Neural progenitor cell (in vitro differentiated cells): Measurements from ENCODE around the gene AGPAT1. TPM values are rescaled to one million over a fixed set of nuclear protein-coding genes. Genes with fewer than 3 reads are reported as not detected.
"Not testable (repeated sequence)": the region's sequence is repeated elsewhere in the genome, so short reads cannot be mapped to it uniquely, and the experiment has no call there.

ENCODE experiments used
- DNase-seq: peaks from one replicate; pipeline ENCODE4 v3.0.0-alpha.2; 2016; ENCODE audit warnings: low spot score
- H2AFZ ChIP-seq: fragments of 200-600 bp; sonication (generic); replicated peaks from 2 replicates; pipeline ENCODE4 v1.6.1; 2016; ENCODE audit warnings: antibody characterized with exemption
- H3F3A ChIP-seq: fragments of 200-600 bp; sonication (generic); 2 replicates; pipeline ENCODE4 v1.6.1; 2016; ENCODE audit warnings: antibody characterized with exemption, low read depth
- H3K27ac ChIP-seq: fragments of 200-600 bp; sonication (generic); 2 replicates; pipeline ENCODE4 v1.5.1; 2016; ENCODE audit warnings: mild to moderate bottlenecking
- H3K27me3 ChIP-seq: fragments of 200-600 bp; sonication (generic); 2 replicates; pipeline ENCODE4 v1.6.1; 2016; ENCODE audit warnings: mild to moderate bottlenecking, moderate library complexity
- H3K36me3 ChIP-seq: fragments of 200-600 bp; sonication (generic); 2 replicates; pipeline ENCODE4 v1.5.1; 2016
- H3K4me1 ChIP-seq: fragments of 200-600 bp; sonication (generic); 2 replicates; pipeline ENCODE4 v1.6.1; 2016; ENCODE audit warnings: mixed run types
- H3K4me2 ChIP-seq: fragments of 200-600 bp; sonication (generic); 2 replicates; pipeline ENCODE4 v1.6.1; 2016
- H3K4me3 ChIP-seq: fragments of 200-600 bp; sonication (generic); 2 replicates; pipeline ENCODE4 v1.5.1; 2016
- H3K79me2 ChIP-seq: fragments of 200-600 bp; sonication (generic); 2 replicates; pipeline ENCODE4 v1.6.1; 2016; ENCODE audit warnings: low read depth
- H3K9ac ChIP-seq: fragments of 200-600 bp; sonication (generic); 2 replicates; pipeline ENCODE4 v1.6.1; 2016
- H3K9me3 ChIP-seq: fragments of 200-600 bp; sonication (generic); 2 replicates; pipeline ENCODE4 v1.5.1; 2016; ENCODE audit warnings: low read depth
- H4K20me1 ChIP-seq: fragments of 200-600 bp; sonication (generic); 2 replicates; pipeline ENCODE4 v1.6.1; 2016; ENCODE audit warnings: low read depth
- H3K27ac Mint-ChIP-seq: 3 replicates; pipeline ENCODE4 v1.8.0; 2021; ENCODE audit warnings: mixed read lengths
- H3K27me3 Mint-ChIP-seq: 2 replicates; pipeline ENCODE4 v1.8.0; 2022; ENCODE audit warnings: low read depth, mild to moderate bottlenecking, inconsistent platforms, moderate library complexity, mixed read lengths; ENCODE audit not compliant: insufficient read depth
- H3K36me3 Mint-ChIP-seq: 3 replicates; pipeline ENCODE4 v1.8.0; 2021; ENCODE audit warnings: mixed read lengths
- H3K4me1 Mint-ChIP-seq: 3 replicates; pipeline ENCODE4 v1.8.0; 2021; ENCODE audit warnings: mixed read lengths
- H3K4me3 Mint-ChIP-seq: 3 replicates; pipeline ENCODE4 v1.8.0; 2021; ENCODE audit warnings: mild to moderate bottlenecking, moderate library complexity, mixed read lengths
- H3K9me3 Mint-ChIP-seq: 3 replicates; pipeline ENCODE4 v1.8.0; 2020; ENCODE audit warnings: mixed read lengths
- CTCF ChIP-seq: fragments of 200-600 bp; sonication (generic); IDR thresholded peaks from 2 replicates; pipeline ENCODE4 v1.5.1; 2017; ENCODE audit warnings: antibody characterized with exemption, mild to moderate bottlenecking
- EZH2 ChIP-seq: fragments of 200-600 bp; sonication (generic); IDR thresholded peaks from 2 replicates; pipeline ENCODE4 v1.6.1; 2017; ENCODE audit warnings: antibody characterized with exemption, mild to moderate bottlenecking, moderate library complexity
- EZH2phosphoT487 ChIP-seq: fragments of 200-600 bp; sonication (generic); IDR thresholded peaks from 2 replicates; pipeline ENCODE4 v1.6.1; 2017; ENCODE audit warnings: antibody characterized with exemption
- total RNA-seq: library from RNA; depleted of rRNA; stranded (reverse); fragments of >200 nt; gene quantifications from 2 replicates; pipeline ENCODE4 v1.2.3, GENCODE V29; 2015; ENCODE audit warnings: low replicate concordance

The AGPAT1 gene
- total RNA-seq, 1 donor from 2014 or later, result 46.9 TPM

- no peak for TF ChIP-seq EZH2phosphoT487
- TF ChIP-seq CTCF, result peak; percentile 37
- no peak for TF ChIP-seq EZH2
- Mint-ChIP-seq H3K36me3 (peaks cover 2% of the 10 kb centered on the region), H3K4me1 (peaks cover 51% of the 10 kb centered on the region), H3K27ac (peak overlapping the region; percentile 99), H3K9me3 (no peaks in the 10 kb centered on the region), H3K27me3 (peaks cover 2% of the 10 kb centered on the region), H3K4me3 (peak overlapping the region; percentile 93)
- Histone ChIP-seq H3K9ac (peak overlapping the region; percentile 31), H2AFZ (no peak overlapping the region), H3K9me3 (no peaks in the 10 kb centered on the region), H3K4me3 (peak overlapping the region; percentile 54), H3K4me2 (peak overlapping the region; percentile 82), H3K36me3 (no peaks in the 10 kb centered on the region), H3K79me2 (peaks cover 10% of the 10 kb centered on the region), H3K27me3 (no peaks in the 10 kb centered on the region), H3K27ac (peak overlapping the region; percentile 72), H4K20me1 (no peaks in the 10 kb centered on the region), H3F3A (peaks cover 33% of the 10 kb centered on the region), H3K4me1 (peaks cover 32% of the 10 kb centered on the region)
- peak; percentile 53 for DNase-seq
These were observed 19.2 kb upstream of the AGPAT1 start for GRCh38 chr6:32194825-32195651.

- Histone ChIP-seq H3K27ac (no peak overlapping the region), H4K20me1 (no peaks in the 10 kb centered on the region), H3K9ac (no peak overlapping the region), H3K27me3 (no peaks in the 10 kb centered on the region), H3K4me1 (peaks cover 32% of the 10 kb centered on the region), H3K9me3 (no peaks in the 10 kb centered on the region), H3K36me3 (no peaks in the 10 kb centered on the region), H3K79me2 (peaks cover 16% of the 10 kb centered on the region), H3K4me3 (no peak overlapping the region), H3F3A (peaks cover 33% of the 10 kb centered on the region), H3K4me2 (peak overlapping the region; percentile 82), H2AFZ (no peak overlapping the region)
- H3K36me3 Mint-ChIP-seq, result peaks cover 2% of the 10 kb centered on the region
- TF ChIP-seq EZH2, result no peak
- TF ChIP-seq CTCF, result no peak
- TF ChIP-seq EZH2phosphoT487, result no peak
- no peaks in the 10 kb centered on the region for H3K9me3 Mint-ChIP-seq
- H3K27ac Mint-ChIP-seq, result peak overlapping the region; percentile 99
- peaks cover 2% of the 10 kb centered on the region for H3K27me3 Mint-ChIP-seq
- H3K4me1 Mint-ChIP-seq, result peaks cover 47% of the 10 kb centered on the region
- no peak for DNase-seq
- H3K4me3 Mint-ChIP-seq, result peak overlapping the region; percentile 93
These were observed 18.5 kb upstream of the AGPAT1 start for GRCh38 chr6:32194388-32194787.

- H3K9me3 ChIP-seq, H3K4me3 ChIP-seq, H3K36me3 ChIP-seq, H4K20me1 ChIP-seq, H3K9ac ChIP-seq, H2AFZ ChIP-seq, H3K4me3 Mint-ChIP-seq, H3K27me3 ChIP-seq, DNase-seq, H3K9me3 Mint-ChIP-seq, H3K27ac ChIP-seq, H3K27me3 Mint-ChIP-seq, H3K36me3 Mint-ChIP-seq: not testable (repeated sequence)
- H3F3A ChIP-seq, result peaks cover 40% of the 10 kb centered on the region
- peak overlapping the region; percentile 91 for H3K27ac Mint-ChIP-seq
- H3K4me2 ChIP-seq, result peak overlapping the region; percentile 50
- peaks cover 32% of the 10 kb centered on the region for H3K4me1 ChIP-seq
- H3K79me2 ChIP-seq, result peaks cover 29% of the 10 kb centered on the region
- H3K4me1 Mint-ChIP-seq, result peaks cover 57% of the 10 kb centered on the region
These were observed 17.2 kb upstream of the AGPAT1 start for GRCh38 chr6:32193096-32193495.

GRCh38 chr6:32192608-32193039, 16.7 kb upstream of the AGPAT1 start, which contains the start of gene GPSM3:
Gene GPSM3 (minus strand): TSS chr6:32192643. CDS start chr6:32192513, 130 bp downstream.
- TF ChIP-seq EZH2phosphoT487 (no peak), CTCF (no peak), EZH2 (no peak)
- Mint-ChIP-seq H3K4me3 (peak within 1 kb of the TSS; percentile 72), H3K36me3 (peaks cover 3% of the 10 kb centered on the region), H3K27me3 (peaks cover 5% of the 10 kb centered on the region), H3K4me1 (peaks cover 58% of the 10 kb centered on the region), H3K9me3 (no peaks in the 10 kb centered on the region), H3K27ac (peak within 1 kb of the TSS; percentile 91)
- Histone ChIP-seq H2AFZ (no peak within 1 kb of the TSS), H3K4me2 (peak within 1 kb of the TSS; percentile 50), H3K27ac (no peak within 1 kb of the TSS), H3K9ac (no peak within 1 kb of the TSS), H3K9me3 (no peaks in the 10 kb centered on the region), H3K36me3 (no peaks in the 10 kb centered on the region), H3K4me1 (peaks cover 32% of the 10 kb centered on the region), H4K20me1 (peaks cover 13% of the 10 kb centered on the region), H3K27me3 (no peaks in the 10 kb centered on the region), H3K4me3 (no peak within 1 kb of the TSS), H3K79me2 (peaks cover 34% of the 10 kb centered on the region), H3F3A (peaks cover 45% of the 10 kb centered on the region)
- DNase-seq, result no peak
